A549 (cell line): ENCODE measurements around the gene CPED1.

Source experiments
- CTCF ChIP-seq: fragments of >200 bp; sonication (Bioruptor Twin); formaldehyde crosslinking; IDR thresholded peaks from 3 replicates; pipeline ENCODE4 v1.5.1; 2016
- ESRRA ChIP-seq: fragments of 150-350 bp; IDR thresholded peaks from 2 replicates; pipeline ENCODE4 v1.6.1; 2014; ENCODE audit warnings: mild to moderate bottlenecking, low read length, borderline replicate concordance
- JUN ChIP-seq, 2 experiments: fragments of >200 bp; sonication (Bioruptor Twin); formaldehyde crosslinking; IDR thresholded peaks; 2 replicates in 1 of 2; 3 replicates in 1 of 2; pipeline ENCODE4 v1.6.1; 2016 to 2017
- MAFK ChIP-seq: fragments of 450-650 bp; IDR thresholded peaks from 2 replicates; pipeline ENCODE4 v1.6.1; 2014; ENCODE audit not compliant: partially characterized antibody
- MAX ChIP-seq: IDR thresholded peaks from 2 replicates; pipeline ENCODE4 v1.6.1; 2012
- MAZ ChIP-seq: fragments of 150-350 bp; IDR thresholded peaks from 2 replicates; pipeline ENCODE4 v1.6.1; 2014; ENCODE audit warnings: antibody characterized with exemption, low read depth, low read length, borderline replicate concordance
- NFE2L2 ChIP-seq: fragments of 150-350 bp; conservative IDR thresholded peaks from 2 replicates; pipeline ENCODE4 v1.6.1; 2014; ENCODE audit warnings: low read length
- NR3C1 ChIP-seq: fragments of >200 bp; sonication (Bioruptor Twin); formaldehyde crosslinking; IDR thresholded peaks from 3 replicates; pipeline ENCODE4 v1.6.1; 2017
- POLR2A ChIP-seq: IDR thresholded peaks from 2 replicates; pipeline ENCODE4 v1.6.1; 2012; ENCODE audit warnings: mild to moderate bottlenecking, low read length
- SREBF2 ChIP-seq: fragments of 450-650 bp; IDR thresholded peaks from 2 replicates; pipeline ENCODE4 v1.6.1; 2014; ENCODE audit warnings: mild to moderate bottlenecking, moderate library complexity
- TF ChIP-seq, protein P1 (sequence below): IDR thresholded peaks from 2 replicates; pipeline ENCODE4 v1.6.1; 2012

GRCh38 chr7:121334875-121335648 lies 346.6 kb downstream of the CPED1 start:
- TF ChIP-seq CTCF (no peak), NR3C1 (no peak), MAX (no peak), MAFK (no peak), NFE2L2 (no peak), JUN (IDR thresholded peaks at IDR 0.05) (no peak), MAZ (no peak), ESRRA (no peak), POLR2A (no peak), SREBF2 (no peak)
- TF ChIP-seq, protein P1, sequence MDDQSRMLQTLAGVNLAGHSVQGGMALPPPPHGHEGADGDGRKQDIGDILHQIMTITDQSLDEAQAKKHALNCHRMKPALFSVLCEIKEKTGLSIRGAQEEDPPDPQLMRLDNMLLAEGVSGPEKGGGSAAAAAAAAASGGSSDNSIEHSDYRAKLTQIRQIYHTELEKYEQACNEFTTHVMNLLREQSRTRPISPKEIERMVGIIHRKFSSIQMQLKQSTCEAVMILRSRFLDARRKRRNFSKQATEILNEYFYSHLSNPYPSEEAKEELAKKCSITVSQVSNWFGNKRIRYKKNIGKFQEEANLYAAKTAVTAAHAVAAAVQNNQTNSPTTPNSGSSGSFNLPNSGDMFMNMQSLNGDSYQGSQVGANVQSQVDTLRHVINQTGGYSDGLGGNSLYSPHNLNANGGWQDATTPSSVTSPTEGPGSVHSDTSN: no peak
